GM12878 (cell line): ENCODE measurements around the gene PAM16. TPM values are rescaled to one million over a fixed set of nuclear protein-coding genes. Genes with fewer than 3 reads are reported as not detected.

Experiments
- BHLHE40 ChIP-seq, 2 experiments: fragments of 450-650 bp in 1 of 2; IDR thresholded peaks; 2 replicates each; pipeline ENCODE4 v1.6.1; 2011 to 2017; ENCODE audit warnings: low read depth in 2 of 2, borderline replicate concordance in 1 of 2, improper control_type of control experiment in 1 of 2, low read length in 1 of 2, mild to moderate bottlenecking in 1 of 2
- BRCA1 ChIP-seq: IDR thresholded peaks from 2 replicates; pipeline ENCODE4 v1.6.1; 2011; ENCODE audit warnings: low read depth, low read length, improper control_type of control experiment
- CHD4 ChIP-seq: fragments of 200-600 bp; sonication (generic); IDR thresholded peaks from 2 replicates; pipeline ENCODE4 v1.6.1; 2016; ENCODE audit warnings: mild to moderate bottlenecking
- EGR1 ChIP-seq, 2 experiments: IDR thresholded peaks; 1 replicate in 1 of 2; 2 replicates in 1 of 2; pipeline ENCODE4 v1.6.1; 2011 to 2012; ENCODE audit warnings: low read depth in 2 of 2, low read length in 2 of 2, borderline replicate concordance in 1 of 2, mild to moderate bottlenecking in 1 of 2, moderate library complexity in 1 of 2
- HDGF ChIP-seq: fragments of 450-650 bp; IDR thresholded peaks from 2 replicates; pipeline ENCODE4 v1.6.1; 2016; ENCODE audit warnings: antibody characterized with exemption
- LARP7 ChIP-seq: fragments of 450-650 bp; IDR thresholded peaks from 2 replicates; pipeline ENCODE4 v1.6.1; 2017; ENCODE audit warnings: mild to moderate bottlenecking
- MEF2B ChIP-seq: fragments of 450-650 bp; IDR thresholded peaks from 2 replicates; pipeline ENCODE4 v1.6.1; 2018; ENCODE audit warnings: mild to moderate bottlenecking, moderate library complexity; ENCODE audit not compliant: partially characterized antibody, poor library complexity, severe bottlenecking
- NR2C1 ChIP-seq: fragments of 450-650 bp; IDR thresholded peaks from 2 replicates; pipeline ENCODE4 v1.6.1; 2017; ENCODE audit warnings: antibody characterized with exemption, mild to moderate bottlenecking, moderate library complexity
- PAX5 ChIP-seq: IDR thresholded peaks from 2 replicates; pipeline ENCODE4 v1.6.1; 2011; ENCODE audit warnings: low read depth, low read length, borderline replicate concordance
- POLR2AphosphoS5 ChIP-seq: IDR thresholded peaks from 2 replicates; pipeline ENCODE4 v1.6.1; 2011; ENCODE audit warnings: mild to moderate bottlenecking, low read length, inconsistent platforms
- RCOR1 ChIP-seq: conservative IDR thresholded peaks from 2 replicates; pipeline ENCODE4 v1.6.1; 2012; ENCODE audit warnings: low read depth, low read length, improper control_type of control experiment
- RFX5 ChIP-seq: IDR thresholded peaks from 2 replicates; pipeline ENCODE4 v1.6.1; 2011; ENCODE audit warnings: low read depth, low read length, improper control_type of control experiment
- SKIL ChIP-seq: fragments of 450-650 bp; IDR thresholded peaks from 2 replicates; pipeline ENCODE4 v1.6.1; 2017; ENCODE audit warnings: mild to moderate bottlenecking, low read depth, inconsistent platforms; ENCODE audit not compliant: poor library complexity, severe bottlenecking
- SMC3 ChIP-seq: IDR thresholded peaks from 2 replicates; pipeline ENCODE4 v1.6.1; 2011; ENCODE audit warnings: low read length, improper control_type of control experiment, borderline replicate concordance
- SRF ChIP-seq, 2 experiments: IDR thresholded peaks; 2 replicates each; pipeline ENCODE4 v1.6.1; 2011; ENCODE audit warnings: low read depth in 2 of 2, low read length in 2 of 2, mild to moderate bottlenecking in 1 of 2, moderate library complexity in 1 of 2
- STAT3 ChIP-seq: IDR thresholded peaks from 2 replicates; pipeline ENCODE4 v1.6.1; 2011; ENCODE audit warnings: low read depth, low read length, improper control_type of control experiment
- ZNF274 ChIP-seq: IDR thresholded peaks from one replicate; pipeline ENCODE4 v1.8.0; 2011; ENCODE audit not compliant: insufficient read length, insufficient read depth
- polyA plus RNA-seq, 11 experiments: library from polyadenylated mRNA; depleted of rRNA in 4 of 11; unstranded in 6 of 11; stranded (reverse) in 5 of 11; fragments of >200 nt; fragmentation: Nextera tagmentation in 4 of 11; fragmentation: Illumina TruSeq in 1 of 11; extraction: Ambion mirVana in 4 of 11; extraction: Trizol in 1 of 11; gene quantifications; 1 replicate in 1 of 11; 2 replicates in 10 of 11; pipeline versions ENCODE4 v1.2.1 to v1.2.3, GENCODE V29; 2011 to 2016; ENCODE audit warnings: inconsistent platforms in 2 of 11, missing spikeins in 2 of 11, low read depth in 1 of 11
- total RNA-seq, 4 experiments: library from RNA; depleted of rRNA in 3 of 4; stranded (reverse); fragments of >200 nt in 3 of 4; fragmentation: Illumina TruSeq in 1 of 4; extraction: Trizol in 1 of 4; gene quantifications; 2 replicates each; pipeline versions ENCODE4 v1.2.1 to v1.2.3, GENCODE V29; 2013 to 2021
- TF ChIP-seq, protein P1 (sequence below): IDR thresholded peaks from 2 replicates; pipeline ENCODE4 v1.6.1; 2011; ENCODE audit warnings: low read depth, mild to moderate bottlenecking, low read length, moderate library complexity, borderline replicate concordance; ENCODE audit errors: extremely low read depth
- TF ChIP-seq, protein P2 (sequence below), 3 experiments: IDR thresholded peaks in 2 of 3; conservative IDR thresholded peaks in 1 of 3; 2 replicates each; pipeline ENCODE4 v1.5.1; 2011; ENCODE audit warnings: low read depth in 3 of 3, low read length in 3 of 3, mild to moderate bottlenecking in 3 of 3, control low read depth in 2 of 3, moderate library complexity in 2 of 3, inconsistent platforms in 1 of 3, mixed read lengths in 1 of 3; ENCODE audit not compliant: control insufficient read depth in 2 of 3, insufficient read depth in 1 of 3; ENCODE audit errors: extremely low read depth in 1 of 3
- TF ChIP-seq, protein P3 (sequence below): fragments of 450-650 bp; IDR thresholded peaks from 2 replicates; pipeline ENCODE4 v1.6.1; 2016; ENCODE audit warnings: mild to moderate bottlenecking

Gene PAM16
- total and polyA plus RNA-seq, 10 of the 15 experiments (the other 5 are each of a cell fraction or from before 2014, with no cell fraction given): 18.5 to 94.3 (median 51.5) TPM

DNA sequence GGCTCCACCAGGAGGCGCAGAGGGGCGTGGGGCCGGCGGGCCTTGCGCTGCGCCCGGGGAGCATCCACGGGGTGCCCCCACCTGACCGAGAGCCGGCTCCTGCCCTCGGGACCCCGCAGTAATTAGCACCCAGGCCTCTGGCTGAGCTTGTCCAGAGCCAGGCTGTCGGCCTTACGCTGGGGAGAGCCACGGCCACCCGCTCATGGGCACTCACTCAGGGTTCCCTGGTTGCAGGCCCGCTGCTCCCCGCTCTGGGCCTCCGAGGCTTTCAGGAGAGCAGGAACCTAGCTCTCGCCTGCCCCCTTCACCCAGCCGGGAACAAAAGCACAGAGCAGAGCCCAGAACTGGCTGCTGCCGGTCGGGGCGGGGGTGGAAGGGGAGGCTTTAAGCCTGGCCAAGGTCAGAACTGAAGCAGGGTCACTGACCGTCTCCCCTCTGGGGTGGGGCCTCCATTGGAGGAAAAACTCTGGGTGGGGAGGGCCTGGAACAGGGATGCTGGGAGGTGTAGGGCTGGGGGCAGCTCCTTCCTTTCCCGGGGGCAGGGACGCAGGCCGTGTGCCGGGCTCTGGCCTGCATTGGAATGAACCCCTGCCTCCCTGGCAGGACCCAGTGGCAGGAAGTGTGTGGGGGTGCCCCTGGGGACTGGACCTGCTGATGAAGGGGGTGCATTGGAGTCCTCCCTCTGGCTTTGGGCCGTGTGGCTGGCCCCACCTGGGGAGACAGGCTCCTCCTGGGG lies 22.9 kb downstream of the PAM16 start (continued):
- TF ChIP-seq, protein P1, sequence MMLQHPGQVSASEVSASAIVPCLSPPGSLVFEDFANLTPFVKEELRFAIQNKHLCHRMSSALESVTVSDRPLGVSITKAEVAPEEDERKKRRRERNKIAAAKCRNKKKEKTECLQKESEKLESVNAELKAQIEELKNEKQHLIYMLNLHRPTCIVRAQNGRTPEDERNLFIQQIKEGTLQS: no peak
- TF ChIP-seq SMC3 (peak; percentile 35; the same call in 1 of the 2 replicates), RFX5 (no peak), HDGF (no peak), STAT3 (no peak), SKIL (no peak), POLR2AphosphoS5 (no peak), ZNF274 (no peak), PAX5 (no peak), RCOR1 (no peak), SRF (IDR thresholded peaks at IDR 0.05; ENCODE audit: low read depth in 2 of 2, low read length in 2 of 2) (no peak), CHD4 (no peak), BHLHE40 (IDR thresholded peaks at IDR 0.05; ENCODE audit: borderline replicate concordance in 1 of 2, low read depth in 2 of 2, low read length in 1 of 2) (no peak), MEF2B (no peak), BRCA1 (no peak), EGR1 (IDR thresholded peaks at IDR 0.05; ENCODE audit: borderline replicate concordance in 1 of 2, low read depth in 2 of 2, low read length in 2 of 2) (peak in 1 of 2 experiments; percentile 55; a peak in 1 of 3 replicates), NR2C1 (no peak), LARP7 (peak; percentile 46; the same call in 1 of the 2 replicates)
- TF ChIP-seq, protein P2, sequence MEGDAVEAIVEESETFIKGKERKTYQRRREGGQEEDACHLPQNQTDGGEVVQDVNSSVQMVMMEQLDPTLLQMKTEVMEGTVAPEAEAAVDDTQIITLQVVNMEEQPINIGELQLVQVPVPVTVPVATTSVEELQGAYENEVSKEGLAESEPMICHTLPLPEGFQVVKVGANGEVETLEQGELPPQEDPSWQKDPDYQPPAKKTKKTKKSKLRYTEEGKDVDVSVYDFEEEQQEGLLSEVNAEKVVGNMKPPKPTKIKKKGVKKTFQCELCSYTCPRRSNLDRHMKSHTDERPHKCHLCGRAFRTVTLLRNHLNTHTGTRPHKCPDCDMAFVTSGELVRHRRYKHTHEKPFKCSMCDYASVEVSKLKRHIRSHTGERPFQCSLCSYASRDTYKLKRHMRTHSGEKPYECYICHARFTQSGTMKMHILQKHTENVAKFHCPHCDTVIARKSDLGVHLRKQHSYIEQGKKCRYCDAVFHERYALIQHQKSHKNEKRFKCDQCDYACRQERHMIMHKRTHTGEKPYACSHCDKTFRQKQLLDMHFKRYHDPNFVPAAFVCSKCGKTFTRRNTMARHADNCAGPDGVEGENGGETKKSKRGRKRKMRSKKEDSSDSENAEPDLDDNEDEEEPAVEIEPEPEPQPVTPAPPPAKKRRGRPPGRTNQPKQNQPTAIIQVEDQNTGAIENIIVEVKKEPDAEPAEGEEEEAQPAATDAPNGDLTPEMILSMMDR (IDR thresholded peaks at IDR 0.05 in 2 of 3, conservative IDR thresholded peaks at IDR 0.05 in 1 of 3; ENCODE audit: control insufficient read depth in 2 of 3, extremely low read depth in 1 of 3, insufficient read depth in 1 of 3, low read depth in 3 of 3, low read length in 3 of 3): peak; percentile 39 to 64 (median 54); a peak in 5 of 6 replicates
- TF ChIP-seq, protein P3, sequence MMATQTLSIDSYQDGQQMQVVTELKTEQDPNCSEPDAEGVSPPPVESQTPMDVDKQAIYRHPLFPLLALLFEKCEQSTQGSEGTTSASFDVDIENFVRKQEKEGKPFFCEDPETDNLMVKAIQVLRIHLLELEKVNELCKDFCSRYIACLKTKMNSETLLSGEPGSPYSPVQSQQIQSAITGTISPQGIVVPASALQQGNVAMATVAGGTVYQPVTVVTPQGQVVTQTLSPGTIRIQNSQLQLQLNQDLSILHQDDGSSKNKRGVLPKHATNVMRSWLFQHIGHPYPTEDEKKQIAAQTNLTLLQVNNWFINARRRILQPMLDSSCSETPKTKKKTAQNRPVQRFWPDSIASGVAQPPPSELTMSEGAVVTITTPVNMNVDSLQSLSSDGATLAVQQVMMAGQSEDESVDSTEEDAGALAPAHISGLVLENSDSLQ: no peak
- TF ChIP-seq, all 136 proteins: peak for 8
